Right hindlimb (tissue), 1 donor: Measurements from ENCODE around the gene OTOP2.
"Not testable (repeated sequence)": the region's sequence is repeated elsewhere in the genome, so short reads cannot be mapped to it uniquely, and the experiment has no call there.

ENCODE experiments used
- DNase-seq: peaks from one replicate; pipeline ENCODE4 v3.0.0-alpha.2; 2018

The OTOP2 gene

DNA sequence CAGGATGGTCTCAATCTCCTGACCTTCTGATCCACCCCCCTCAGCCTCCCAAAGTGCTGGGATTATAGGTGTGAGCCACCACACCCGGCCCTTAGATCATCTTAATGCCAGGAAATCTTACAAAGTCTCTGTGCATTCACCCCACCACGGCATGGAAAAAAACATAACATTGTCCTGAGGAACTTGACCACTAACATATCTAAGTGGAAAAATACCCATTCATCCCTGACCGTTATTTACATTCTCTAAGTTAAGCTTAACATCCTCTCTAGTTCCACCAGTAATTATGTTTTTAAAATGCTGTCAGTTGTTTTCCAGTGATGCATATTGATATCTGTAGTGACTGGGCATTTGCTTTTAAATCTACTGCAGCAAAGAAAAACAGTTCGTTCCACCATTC lies 51.9 kb downstream of the OTOP2 start:
- DNase-seq, result no peak

DNA sequence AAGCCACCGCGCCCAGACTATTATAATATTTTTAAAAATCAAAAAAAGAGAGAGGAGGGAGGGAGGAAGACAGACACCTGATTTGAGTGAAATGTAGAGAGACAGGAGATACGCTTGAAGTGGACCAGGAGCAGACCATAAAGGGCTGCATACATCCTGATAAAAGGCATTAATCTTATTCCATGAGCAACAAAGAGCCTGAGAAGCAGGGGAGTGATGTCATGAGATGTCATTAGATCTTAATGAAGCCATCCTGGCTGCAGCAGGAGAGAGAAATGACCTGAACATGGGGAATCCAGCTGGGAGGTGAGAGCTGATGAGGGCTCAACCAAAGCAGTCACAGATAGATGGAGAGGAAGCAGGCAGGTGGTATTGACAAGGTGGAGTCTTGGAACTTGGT lies 53.7 kb downstream of the OTOP2 start:
- DNase-seq, result no peak

DNA sequence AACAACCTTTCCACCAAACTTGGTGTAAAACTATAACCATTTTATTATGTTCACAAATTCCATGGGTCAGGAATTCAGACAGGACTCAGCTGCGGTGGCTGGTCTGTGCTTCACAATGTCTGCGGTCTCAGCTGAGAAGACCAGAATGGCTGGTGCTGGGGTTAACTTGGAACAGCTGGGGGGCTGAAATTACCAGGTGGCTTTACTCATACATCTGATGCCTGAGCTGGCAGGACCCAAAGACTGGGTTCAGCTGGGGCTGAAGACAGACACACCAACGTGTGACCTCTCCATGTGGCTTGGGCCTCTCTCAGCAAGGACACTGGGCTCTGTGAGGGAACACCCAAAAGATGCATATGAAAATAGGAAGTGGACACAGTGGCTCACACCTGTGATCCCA lies 54.2 kb downstream of the OTOP2 start:
- DNase-seq, result no peak

- no peak for DNase-seq
These were observed 55.5 kb downstream of the OTOP2 start for GRCh38 chr17:74979408-74980146.

GRCh38 chr17:74981318-74981978 lies 57.4 kb downstream of the OTOP2 start:
- no peak for DNase-seq

DNA sequence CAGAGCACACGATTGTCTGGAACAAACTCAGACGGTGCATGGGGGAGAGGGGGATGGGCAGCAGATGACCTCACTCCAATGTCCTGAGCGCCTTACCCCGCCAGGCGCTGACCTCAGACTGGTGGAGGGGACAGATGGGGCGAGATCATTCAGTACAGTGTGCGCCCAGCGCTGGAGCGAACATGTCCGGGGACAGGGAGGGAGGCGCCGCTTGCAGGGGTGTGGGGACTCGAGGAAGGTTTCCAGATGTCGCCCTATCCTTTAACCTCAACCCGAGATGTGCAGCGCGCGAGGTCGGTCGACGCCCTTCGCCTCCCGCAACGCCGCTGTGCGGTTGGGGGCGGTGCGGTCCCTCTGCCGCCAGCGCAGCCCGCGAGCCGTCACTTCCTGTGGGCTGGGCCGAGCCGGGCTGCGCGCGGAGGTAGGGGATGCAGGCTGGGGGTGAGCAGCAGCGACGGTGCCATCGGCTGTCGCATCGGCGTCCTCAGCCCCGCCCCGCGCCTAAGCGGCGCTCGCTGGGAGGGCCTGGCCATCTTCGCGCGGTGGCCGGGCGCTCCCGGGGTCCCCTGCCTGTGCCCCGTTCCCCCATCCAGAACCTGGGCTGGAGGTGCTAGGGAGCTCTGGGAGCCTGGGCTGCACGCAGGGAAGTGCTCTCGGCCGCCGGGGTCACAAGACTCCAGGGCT lies 58.0 kb downstream of the OTOP2 start:
- peak; percentile 78 for DNase-seq

DNA sequence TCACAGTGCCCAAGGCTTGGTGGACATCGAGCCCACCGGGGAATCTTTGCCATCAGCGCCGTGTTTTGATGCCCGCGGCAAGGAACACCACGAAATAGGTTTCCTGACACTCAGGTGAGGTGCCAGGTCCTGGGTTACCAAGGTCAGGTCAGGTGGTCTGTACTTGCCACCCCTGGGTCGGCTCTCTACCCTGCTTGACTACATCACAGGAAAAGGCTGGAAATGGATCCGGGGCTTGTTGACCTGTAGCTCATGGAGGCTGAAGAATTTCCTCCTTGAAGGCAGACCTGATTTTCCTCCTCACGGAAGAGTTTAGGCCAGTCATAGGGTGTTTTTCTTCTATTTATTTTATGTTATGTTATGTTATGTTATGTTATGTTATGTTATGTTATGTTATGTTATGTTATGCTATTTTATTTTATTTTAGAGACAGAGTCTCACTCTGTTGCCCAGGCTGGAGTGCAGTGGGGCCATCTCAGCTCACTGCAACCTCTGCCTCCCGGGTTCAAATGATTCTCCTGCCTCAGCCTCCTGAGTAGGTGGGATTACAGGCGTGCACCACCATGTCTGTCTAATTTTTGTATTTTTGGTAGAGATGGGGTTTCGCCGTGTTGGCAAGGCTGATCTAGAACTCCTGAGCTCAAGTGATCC lies 58.7 kb downstream of the OTOP2 start:
- DNase-seq, result not testable (repeated sequence)
